ENCODE measurements around the gene PCNA.

- TF ChIP-seq, protein P1, sequence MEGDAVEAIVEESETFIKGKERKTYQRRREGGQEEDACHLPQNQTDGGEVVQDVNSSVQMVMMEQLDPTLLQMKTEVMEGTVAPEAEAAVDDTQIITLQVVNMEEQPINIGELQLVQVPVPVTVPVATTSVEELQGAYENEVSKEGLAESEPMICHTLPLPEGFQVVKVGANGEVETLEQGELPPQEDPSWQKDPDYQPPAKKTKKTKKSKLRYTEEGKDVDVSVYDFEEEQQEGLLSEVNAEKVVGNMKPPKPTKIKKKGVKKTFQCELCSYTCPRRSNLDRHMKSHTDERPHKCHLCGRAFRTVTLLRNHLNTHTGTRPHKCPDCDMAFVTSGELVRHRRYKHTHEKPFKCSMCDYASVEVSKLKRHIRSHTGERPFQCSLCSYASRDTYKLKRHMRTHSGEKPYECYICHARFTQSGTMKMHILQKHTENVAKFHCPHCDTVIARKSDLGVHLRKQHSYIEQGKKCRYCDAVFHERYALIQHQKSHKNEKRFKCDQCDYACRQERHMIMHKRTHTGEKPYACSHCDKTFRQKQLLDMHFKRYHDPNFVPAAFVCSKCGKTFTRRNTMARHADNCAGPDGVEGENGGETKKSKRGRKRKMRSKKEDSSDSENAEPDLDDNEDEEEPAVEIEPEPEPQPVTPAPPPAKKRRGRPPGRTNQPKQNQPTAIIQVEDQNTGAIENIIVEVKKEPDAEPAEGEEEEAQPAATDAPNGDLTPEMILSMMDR (IDR thresholded peaks at IDR 0.05): no peak
- no peak for TF ChIP-seq EZH2 (IDR thresholded peaks at IDR 0.05)
- no peak for TF ChIP-seq EZH2phosphoT487 (IDR thresholded peaks at IDR 0.05)
These were observed 35.6 kb upstream of the PCNA start for GRCh38 chr20:5155404-5155803.
